Suppressor macrophage (primary cell): ENCODE measurements around the gene CASKIN1.

Experiments
- DNase-seq, 4 experiments: peaks; one replicate each; pipeline ENCODE4 v3.0.0-alpha.2; 2020 to 2022

CASKIN1 gene

GRCh38 chr16:2173916-2174315, 22.5 kb downstream of the CASKIN1 start:
- DNase-seq, result no peak

DNA sequence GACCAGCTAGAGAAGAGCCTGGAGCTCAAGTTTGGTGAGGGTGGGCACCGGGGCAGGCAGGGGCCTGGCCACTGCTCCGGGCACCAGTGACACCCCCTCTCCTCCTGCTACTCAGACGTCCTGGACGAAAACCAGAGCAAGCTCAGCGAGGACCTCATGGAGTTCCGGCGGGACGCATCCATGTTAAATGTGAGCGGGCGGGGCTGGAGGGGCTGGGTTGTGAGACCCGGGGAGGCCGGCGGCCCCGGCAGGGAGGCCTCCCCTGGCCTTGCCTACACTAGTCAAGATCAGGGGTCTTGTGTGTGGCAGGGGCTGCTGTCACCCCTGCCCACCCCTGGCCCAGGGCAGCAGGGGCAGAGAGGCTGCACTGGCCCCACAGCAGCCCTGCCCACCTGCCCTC, 23.0 kb downstream of the CASKIN1 start:
- DNase-seq, result no peak

DNA sequence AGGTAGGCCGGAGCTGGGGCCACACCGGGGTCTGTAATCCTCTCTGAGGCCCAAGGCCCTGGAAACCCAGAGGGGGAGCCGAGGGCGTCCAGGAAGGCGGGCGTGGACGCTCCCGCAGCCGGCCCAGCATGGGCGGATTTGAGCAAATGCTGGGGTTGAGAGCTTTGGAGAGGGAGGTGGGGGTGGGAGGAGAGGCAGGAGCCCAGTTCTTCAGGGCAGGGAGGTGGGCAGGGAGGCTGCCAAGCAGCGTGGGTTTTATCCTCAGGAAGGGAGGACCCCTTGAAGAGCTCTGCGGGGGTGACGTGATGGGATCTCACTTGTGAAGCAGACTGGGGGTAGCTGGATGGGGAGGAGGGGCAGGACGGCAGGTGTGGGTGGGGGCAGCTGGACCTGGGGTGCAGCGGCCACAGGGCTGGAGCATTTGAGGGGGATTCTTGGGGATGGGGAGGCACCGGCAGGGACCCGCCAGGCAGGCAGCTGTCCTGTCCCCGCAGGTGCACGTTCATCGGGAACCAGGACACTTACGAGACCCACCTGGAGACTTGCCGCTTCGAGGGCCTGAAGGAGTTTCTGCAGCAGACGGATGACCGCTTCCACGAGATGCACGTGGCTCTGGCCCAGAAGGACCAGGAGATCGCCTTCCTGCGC, 23.6 kb downstream of the CASKIN1 start:
- no peak for DNase-seq

GRCh38 chr16:2171601-2172178, 24.7 kb downstream of the CASKIN1 start:
- no peak for DNase-seq

DNA sequence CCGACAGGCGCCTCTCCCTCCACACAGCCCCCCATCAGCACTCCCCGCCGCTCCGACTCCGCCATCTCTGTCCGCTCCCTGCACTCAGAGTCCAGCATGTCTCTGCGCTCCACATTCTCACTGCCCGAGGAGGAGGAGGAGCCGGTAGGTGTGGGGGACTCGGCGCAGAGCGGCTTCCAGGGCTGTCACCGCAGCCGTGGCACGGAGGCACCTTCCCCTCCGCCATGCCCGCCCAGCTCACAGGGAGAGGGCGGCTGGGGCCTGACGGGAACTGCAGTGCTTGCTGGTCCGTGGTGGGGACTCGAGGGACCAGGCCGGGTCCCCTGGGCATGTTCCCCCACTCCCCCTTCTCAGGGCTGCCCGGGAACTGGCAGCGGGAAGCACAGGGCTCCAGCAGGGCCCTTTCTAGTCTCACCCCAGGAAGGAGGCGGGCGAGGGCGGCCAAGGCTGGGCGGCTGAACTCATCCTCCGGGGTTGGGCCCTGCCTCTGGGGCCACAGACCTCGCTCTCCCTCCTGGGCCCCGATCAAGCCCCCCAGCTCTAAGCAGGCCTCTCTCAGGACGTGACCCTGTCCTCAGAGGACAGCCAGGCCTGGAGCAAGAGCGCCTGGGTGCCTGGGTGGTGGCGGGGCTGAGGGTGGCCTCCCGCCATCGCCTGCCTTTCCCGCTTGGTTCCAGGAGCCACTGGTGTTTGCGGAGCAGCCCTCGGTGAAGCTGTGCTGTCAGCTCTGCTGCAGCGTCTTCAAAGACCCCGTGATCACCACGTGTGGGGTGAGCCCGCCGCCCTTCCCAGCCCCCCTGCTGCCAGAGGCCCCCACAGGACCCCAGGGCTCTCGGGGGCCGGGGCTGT, 25.6 kb downstream of the CASKIN1 start:
- DNase-seq, result no peak

DNA sequence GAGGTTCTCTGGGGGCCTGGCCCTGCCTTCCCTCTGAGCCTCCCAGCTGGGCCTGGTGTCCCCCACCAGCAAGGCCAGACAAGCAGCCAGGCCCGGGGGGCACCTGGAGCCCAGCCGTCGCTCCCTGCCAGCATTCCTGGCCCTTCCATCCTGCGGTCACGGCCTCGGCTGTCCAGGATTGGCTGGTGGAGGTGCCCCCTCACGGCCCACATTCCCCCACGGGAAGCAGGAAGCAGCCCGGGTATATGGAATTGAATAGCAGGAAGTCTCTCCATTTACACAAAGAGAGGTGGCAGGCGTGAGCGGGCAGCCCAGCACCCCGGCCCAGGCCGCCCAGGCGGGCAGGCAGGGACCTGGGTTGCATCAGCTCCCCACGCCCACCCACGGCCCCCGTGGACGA, 26.3 kb downstream of the CASKIN1 start:
- DNase-seq, result no peak

DNA sequence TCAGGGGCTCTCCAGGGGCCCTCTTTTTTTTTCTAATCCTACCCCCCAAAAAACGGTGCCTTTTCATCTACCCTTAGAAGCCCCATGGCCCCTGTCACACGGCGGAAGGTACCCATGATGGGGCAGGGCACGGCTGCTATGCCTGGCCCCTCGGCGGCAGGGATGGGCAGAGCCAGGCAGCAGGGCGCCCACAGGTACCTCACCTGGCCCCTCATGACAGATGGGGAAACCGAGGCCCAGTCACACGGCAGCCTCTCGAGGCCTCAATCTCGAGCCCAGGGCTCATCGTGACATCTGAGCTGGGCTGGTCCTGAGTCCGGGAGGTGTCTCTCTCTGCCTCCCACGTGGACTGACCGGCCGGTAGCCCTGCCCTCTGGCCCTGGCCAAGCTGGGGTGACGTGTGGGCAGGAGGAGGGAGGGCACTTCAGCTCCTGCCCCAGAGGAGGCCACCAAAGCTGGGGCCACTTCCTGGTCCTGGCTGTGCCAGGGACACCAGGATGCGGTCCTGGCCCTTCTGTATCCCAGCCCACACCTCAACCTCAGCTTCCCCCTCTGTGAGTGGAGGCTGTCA, 29.3 kb downstream of the CASKIN1 start:
- no peak for DNase-seq

GRCh38 chr16:2166263-2167067, 29.9 kb downstream of the CASKIN1 start:
- no peak for DNase-seq

DNA sequence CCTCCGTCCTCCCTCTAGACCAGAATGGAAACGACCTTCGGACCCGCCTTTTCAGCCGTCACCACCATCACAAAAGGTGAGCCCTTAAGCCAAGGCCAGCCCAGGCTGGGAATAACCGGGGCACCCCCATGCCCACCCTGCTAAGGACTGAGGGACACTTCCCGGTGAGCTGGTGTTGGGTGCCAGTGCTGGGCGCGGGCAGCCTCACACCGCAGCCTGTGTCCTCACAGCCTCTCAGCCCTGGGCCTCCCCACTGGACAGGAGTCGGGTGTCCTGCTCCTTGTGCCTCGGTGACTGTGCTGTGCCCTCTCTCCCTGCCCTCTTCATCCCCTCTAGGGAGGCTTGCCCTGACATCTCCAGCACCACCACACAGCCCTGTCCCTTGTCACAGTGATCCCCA, 30.5 kb downstream of the CASKIN1 start:
- no peak for DNase-seq

- no peak for DNase-seq
Measured at GRCh38 chr16:2163211-2163881, 33.1 kb downstream of the CASKIN1 start.

DNA sequence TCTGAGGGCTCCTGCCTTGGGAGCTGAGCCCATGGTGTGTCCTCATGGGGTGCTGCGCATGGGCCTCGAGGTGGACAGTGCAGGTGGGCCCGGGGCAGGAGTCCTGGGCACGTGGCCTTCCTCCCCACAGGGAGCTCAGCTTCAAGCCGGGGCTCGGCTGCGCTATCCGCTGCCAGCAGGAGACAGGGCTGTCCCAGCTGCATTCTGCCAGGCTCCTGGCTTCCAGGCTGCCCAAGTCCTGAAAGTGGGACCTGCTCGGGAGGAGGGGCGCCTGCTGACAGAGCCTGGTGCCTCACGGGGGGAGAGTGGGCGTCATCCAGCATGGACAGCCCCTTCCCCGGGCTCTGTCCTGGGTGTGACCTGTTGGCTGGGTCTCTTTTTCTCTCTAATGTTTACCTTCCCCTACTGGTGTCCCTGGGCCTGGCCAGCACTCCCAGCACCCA, 33.7 kb downstream of the CASKIN1 start:
- no peak for DNase-seq

DNA sequence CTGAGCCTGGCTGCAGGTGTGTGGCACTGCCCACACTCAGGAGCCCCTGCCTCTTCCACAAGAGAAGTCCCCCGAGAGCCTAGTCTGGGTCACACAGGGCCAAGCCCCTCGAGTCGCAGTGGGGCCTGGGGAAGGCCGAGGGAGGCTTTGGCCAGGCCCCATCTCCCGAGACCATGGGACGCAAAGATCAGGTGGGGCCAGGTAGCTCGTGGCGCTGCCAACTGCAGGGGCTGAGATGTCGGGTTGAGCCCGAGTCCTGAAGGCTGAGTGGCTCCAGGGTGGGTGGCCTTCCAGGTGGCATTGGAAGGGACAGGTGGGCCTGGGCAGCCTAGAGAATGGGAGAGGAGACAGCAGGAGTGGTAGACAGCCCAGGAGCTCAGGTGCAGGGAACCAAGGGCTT, 34.5 kb downstream of the CASKIN1 start:
- DNase-seq, result no peak

DNA sequence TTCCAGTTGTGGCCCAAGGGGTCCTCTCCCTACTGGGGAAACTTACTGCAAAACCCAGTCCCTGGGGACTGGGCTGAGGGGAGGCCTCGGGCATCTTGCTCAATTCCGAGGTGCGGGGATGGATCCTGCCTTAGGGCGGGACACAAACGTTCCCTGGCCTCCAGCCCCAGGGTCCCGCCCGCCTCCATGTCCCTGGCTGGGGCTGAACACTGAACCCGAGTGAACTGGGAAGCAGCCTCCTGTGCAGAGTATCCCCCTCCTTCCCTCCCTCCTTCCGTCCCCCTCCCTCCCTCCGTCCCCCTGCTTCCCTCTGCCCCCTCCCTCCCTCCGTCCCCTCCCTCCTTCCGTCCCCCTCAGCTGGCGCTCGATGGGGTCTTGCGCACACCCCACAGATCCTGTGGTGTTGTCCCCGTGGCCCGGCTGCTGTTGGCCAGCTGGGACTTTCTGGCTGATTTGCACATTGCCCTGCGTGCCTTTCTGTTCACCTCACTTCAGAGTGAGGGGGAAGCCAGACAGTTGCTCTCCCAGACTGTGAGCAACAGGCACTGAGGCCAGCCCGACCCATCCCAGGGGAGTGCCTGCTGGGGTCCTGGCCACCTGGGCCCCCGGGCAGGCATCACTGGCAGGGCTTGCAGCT, 35.4 kb downstream of the CASKIN1 start:
- no peak for DNase-seq

GRCh38 chr16:2159175-2159838, 37.1 kb downstream of the CASKIN1 start:
- no peak for DNase-seq

GRCh38 chr16:2158262-2158638, 38.2 kb downstream of the CASKIN1 start:
- DNase-seq, result no peak

- DNase-seq, result no peak
Measured at GRCh38 chr16:2157480-2158261, 38.7 kb downstream of the CASKIN1 start.

GRCh38 chr16:2156849-2157224, 39.6 kb downstream of the CASKIN1 start:
- no peak for DNase-seq

DNA sequence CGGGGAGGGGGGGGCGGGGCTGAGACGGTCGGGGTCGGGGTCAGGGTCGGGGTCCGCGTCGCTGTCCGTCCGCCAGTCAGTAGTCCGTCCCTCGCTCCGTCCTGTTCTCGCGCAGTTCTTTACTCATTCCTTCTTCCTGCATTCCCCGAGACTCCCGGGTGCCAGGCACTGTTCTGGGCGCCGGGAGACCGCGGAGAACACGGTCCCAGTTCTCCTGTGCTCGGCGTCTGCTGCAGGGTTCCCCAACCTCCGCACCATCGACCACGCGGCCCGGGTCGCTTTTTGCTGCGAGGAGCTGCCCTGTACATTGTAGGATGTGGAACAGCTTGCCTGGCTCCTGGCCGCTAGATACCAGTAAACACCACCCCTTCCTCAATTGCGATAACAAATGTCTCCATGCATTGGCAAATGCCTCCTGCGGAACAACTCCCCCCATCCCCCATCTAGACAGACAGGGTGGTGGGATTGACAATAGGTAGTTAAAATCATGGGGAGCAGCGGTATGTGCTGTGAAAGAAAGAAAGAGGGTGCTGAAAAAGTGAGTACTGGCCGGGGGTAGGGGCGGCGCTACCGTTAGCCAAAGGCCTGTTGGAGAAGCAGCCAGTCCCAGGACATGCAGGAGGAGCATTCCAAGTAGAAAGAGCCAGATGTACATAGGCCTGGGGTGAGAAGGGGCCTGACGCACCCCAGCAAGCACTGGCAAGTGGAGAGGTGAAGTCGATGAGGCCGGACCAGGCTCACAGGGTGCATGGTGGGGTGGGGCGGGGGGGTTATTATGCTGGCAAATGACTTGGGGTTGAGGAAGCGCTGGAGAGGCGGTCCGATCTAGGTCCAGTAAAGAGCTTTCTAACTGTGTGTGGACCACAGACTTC, 40.2 kb downstream of the CASKIN1 start:
- DNase-seq, result peak; percentile 19 to 51 (median 42)
